Mucosa of descending colon (tissue), 3 donors: ENCODE measurements around the gene RPL34. TPM values are rescaled to one million over a fixed set of nuclear protein-coding genes. Genes with fewer than 3 reads are reported as not detected.
"Not testable (repeated sequence)": the region's sequence is repeated elsewhere in the genome, so short reads cannot be mapped to it uniquely, and the experiment has no call there.

ENCODE experiments used
- ATAC-seq: fragments of 200-7000 bp; cut with Tn5 transposase; one replicate; pipeline ENCODE4 v1.9.1; 2020; ENCODE audit warnings: mild to moderate bottlenecking, moderate library complexity
- DNase-seq, 3 donors: peaks; one replicate each; pipeline ENCODE4 v3.0.0-alpha.2; 2020
- H3K36me3 ChIP-seq: fragments of 200-600 bp; one replicate; pipeline ENCODE4 v1.8.0; 2021; ENCODE audit warnings: low read depth, mild to moderate bottlenecking
- H3K4me1 ChIP-seq: fragments of 200-600 bp; one replicate; pipeline ENCODE4 v1.8.0; 2021; ENCODE audit warnings: low read depth, mild to moderate bottlenecking
- H3K4me3 ChIP-seq: fragments of 200-600 bp; one replicate; pipeline ENCODE4 v1.8.0; 2021; ENCODE audit warnings: mild to moderate bottlenecking
- H3K9me3 ChIP-seq: fragments of 200-600 bp; one replicate; pipeline ENCODE4 v1.8.0; 2021; ENCODE audit warnings: mild to moderate bottlenecking
- CTCF ChIP-seq: fragments of 200-600 bp; IDR thresholded peaks from one replicate; pipeline ENCODE4 v1.8.0; 2022; ENCODE audit warnings: antibody characterized with exemption, mild to moderate bottlenecking
- intact Hi-C, 2 donors: fragments of 100-400 bp; cut with DNase I in 1 of 2; cut with micrococcal nuclease in 1 of 2; formaldehyde crosslinking; loops; one replicate each; pipeline versions ENCODE4 v1.11.0 to v1.11.1; 2022; cut with DNase I, micrococcal nuclease
- total RNA-seq, 3 donors: library from RNA; stranded (reverse); fragmentation: NEBNext Ultra II Directional in 2 of 3; extraction: Animal tissue kit (Norgen Biotek cat#: 25700) in 2 of 3; gene quantifications; one replicate each; pipeline versions ENCODE4 v1.2.1 to v1.2.4, GENCODE V29; 2021 to 2023
- donor health status: DM: no; HTN: no; CAD: no; lungs with moderate emphysema.
- donor health status: DM: no; HTN: no; CAD: no.
- donor health status: DM: no; HTN: yes; CAD: no.

The RPL34 gene
- total RNA-seq, 3 donors from 2014 or later, result 835 to 932 (median 883) TPM

GRCh38 chr4:108588878-108589277 is 31.5 kb upstream of the RPL34 start:
- Histone ChIP-seq H3K36me3 (no peaks in the 10 kb centered on the region), H3K9me3 (no peaks in the 10 kb centered on the region), H3K4me1 (no peaks in the 10 kb centered on the region), H3K4me3 (no peak overlapping the region)
- DNase-seq (no peak), ATAC-seq (no peak)
- intact Hi-C loops, result no loop called here
- no peak for TF ChIP-seq CTCF

GRCh38 chr4:108589961-108590360 is 30.4 kb upstream of the RPL34 start:
- ATAC-seq (no peak), DNase-seq (no peak)
- intact Hi-C loops, result no loop called here
- H3K9me3 ChIP-seq, result no peaks in the 10 kb centered on the region
- H3K4me3 ChIP-seq, result no peak overlapping the region
- H3K36me3 ChIP-seq, result no peaks in the 10 kb centered on the region
- H3K4me1 ChIP-seq, result no peaks in the 10 kb centered on the region
- TF ChIP-seq CTCF, result no peak

GRCh38 chr4:108590776-108591175 is 29.6 kb upstream of the RPL34 start:
- DNase-seq, result no peak
- no peak for TF ChIP-seq CTCF
- Histone ChIP-seq H3K4me1 (no peaks in the 10 kb centered on the region), H3K36me3 (no peaks in the 10 kb centered on the region), H3K4me3 (no peak overlapping the region), H3K9me3 (no peaks in the 10 kb centered on the region)
- no peak for ATAC-seq
- intact Hi-C loops, result no loop called here

- no peak overlapping the region for H3K4me3 ChIP-seq
- no peak for DNase-seq
- no peaks in the 10 kb centered on the region for H3K4me1 ChIP-seq
- no peaks in the 10 kb centered on the region for H3K9me3 ChIP-seq
- no peak for ATAC-seq
- no peaks in the 10 kb centered on the region for H3K36me3 ChIP-seq
- intact Hi-C loops, result no loop called here
- no peak for TF ChIP-seq CTCF
These were observed 27.7 kb upstream of the RPL34 start for GRCh38 chr4:108592674-108592986.

- H3K4me1 ChIP-seq, H3K9me3 ChIP-seq, DNase-seq, H3K4me3 ChIP-seq, intact Hi-C loops, ATAC-seq, H3K36me3 ChIP-seq: not testable (repeated sequence)
These were observed 26.1 kb upstream of the RPL34 start for GRCh38 chr4:108594296-108594695.

GRCh38 chr4:108596344-108596743 is 24.0 kb upstream of the RPL34 start:
- no peak for DNase-seq
- TF ChIP-seq CTCF, result no peak
- no peak for ATAC-seq
- H3K9me3 ChIP-seq, result no peaks in the 10 kb centered on the region
- H3K36me3 ChIP-seq, result no peaks in the 10 kb centered on the region
- H3K4me3 ChIP-seq, result no peak overlapping the region
- H3K4me1 ChIP-seq, result no peaks in the 10 kb centered on the region
- intact Hi-C loops, result no loop called here
